Suprapubic skin (tissue), 4 donors: ENCODE results near the gene MAPK14. TPM values are rescaled to one million over a fixed set of nuclear protein-coding genes. Genes with fewer than 3 reads are reported as not detected.

Source experiments
- DNase-seq, 2 donors: peaks; one replicate each; pipeline ENCODE4 v3.0.0-alpha.2; 2019; ENCODE audit warnings: low spot score in 2 of 2
- H3K27ac ChIP-seq: fragments of 200-600 bp; sonication (generic); one replicate; pipeline ENCODE4 v1.5.1; 2019
- H3K27me3 ChIP-seq: fragments of 200-600 bp; sonication (generic); one replicate; pipeline ENCODE4 v1.5.1; 2019
- H3K36me3 ChIP-seq: fragments of 200-600 bp; sonication (generic); one replicate; pipeline ENCODE4 v1.5.1; 2019
- H3K4me1 ChIP-seq: fragments of 200-600 bp; sonication (generic); one replicate; pipeline ENCODE4 v1.5.1; 2019
- H3K4me3 ChIP-seq: fragments of 200-600 bp; sonication (generic); one replicate; pipeline ENCODE4 v1.5.1; 2019; ENCODE audit warnings: mild to moderate bottlenecking
- H3K9me3 ChIP-seq: fragments of 200-600 bp; sonication (generic); one replicate; pipeline ENCODE4 v1.5.1; 2019
- CTCF ChIP-seq, 2 donors: fragments of 200-600 bp in 1 of 2; fragments of 450-650 bp in 1 of 2; sonication (generic) in 1 of 2; IDR thresholded peaks; one replicate each; pipeline ENCODE4 v1.5.1; 2016 to 2019; ENCODE audit warnings: antibody characterized with exemption in 2 of 2, mild to moderate bottlenecking in 1 of 2, moderate library complexity in 1 of 2
- EP300 ChIP-seq: sonication (generic); formaldehyde crosslinking; IDR thresholded peaks from one replicate; pipeline ENCODE4 v1.6.1; 2017; ENCODE audit warnings: antibody characterized with exemption
- POLR2A ChIP-seq, 2 donors: fragments of 450-650 bp; IDR thresholded peaks; one replicate each; pipeline ENCODE4 v1.6.1; 2017; ENCODE audit warnings: antibody characterized with exemption in 2 of 2, mild to moderate bottlenecking in 2 of 2, moderate library complexity in 2 of 2
- POLR2AphosphoS5 ChIP-seq, 3 donors: sonication (generic); formaldehyde crosslinking; IDR thresholded peaks; one replicate each; pipeline ENCODE4 v1.6.1; 2017; ENCODE audit warnings: antibody characterized with exemption in 3 of 3
- WGBS: methylation state at CpG from one replicate; pipeline ENCODE4 v1.1.5; 2018; 5-methylcytosine and 5-hydroxymethylcytosine counted together
- total RNA-seq, 4 donors: library from RNA; depleted of rRNA; stranded (reverse); fragments of >200 nt; gene quantifications; one replicate each; pipeline ENCODE4 v1.1.0, GENCODE V29; 2016

MAPK14 gene
- total RNA-seq, 4 donors from 2014 or later: 51.7 to 105 (median 57.8) TPM

DNA sequence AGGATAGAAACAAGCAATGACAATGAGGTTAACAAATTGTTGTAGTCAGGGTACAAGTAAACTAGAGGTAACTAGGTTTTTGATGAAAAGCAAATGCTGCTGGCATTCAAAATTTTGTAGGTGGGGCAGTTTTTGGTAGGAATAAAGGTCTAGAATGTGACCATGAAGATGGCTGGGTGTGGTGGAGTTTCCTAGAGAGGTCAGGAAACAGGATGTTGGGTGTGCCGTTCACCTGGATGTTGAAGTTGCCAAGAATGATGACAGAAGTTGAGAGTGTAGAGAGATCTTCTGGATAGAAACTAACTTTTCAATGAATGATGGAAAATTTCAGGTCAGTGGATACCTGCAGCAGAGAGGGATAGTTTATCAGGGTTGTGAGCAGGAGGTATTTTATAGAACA is 22.7 kb downstream of the MAPK14 start:
- H3K36me3 ChIP-seq: peaks cover 6% of the 10 kb centered on the region

GRCh38 chr6:36050947-36051710 is 23.5 kb downstream of the MAPK14 start:
- DNase-seq: no peak
- Histone ChIP-seq H3K9me3 (no peaks in the 10 kb centered on the region), H3K4me3 (no peak overlapping the region), H3K27ac (peak overlapping the region; percentile 5), H3K36me3 (peaks cover 6% of the 10 kb centered on the region), H3K27me3 (no peaks in the 10 kb centered on the region), H3K4me1 (peaks cover 48% of the 10 kb centered on the region)
- WGBS: 84% methylated on average over 16 of the region's 16 CpGs
- no peak for TF ChIP-seq POLR2A (IDR thresholded peaks at IDR 0.05)
- TF ChIP-seq POLR2AphosphoS5 (IDR thresholded peaks at IDR 0.05): no peak
- TF ChIP-seq EP300: no peak
- TF ChIP-seq CTCF (IDR thresholded peaks at IDR 0.05): no peak

More for the DNA sequence above, 22.7 kb downstream of the MAPK14 start:
- no peak overlapping the region for H3K4me3 ChIP-seq
- no peaks in the 10 kb centered on the region for H3K9me3 ChIP-seq
- H3K27ac ChIP-seq: no peak overlapping the region
- peaks cover 48% of the 10 kb centered on the region for H3K4me1 ChIP-seq
- no peaks in the 10 kb centered on the region for H3K27me3 ChIP-seq
- 20% methylated on average over 1 of the region's 1 CpG for WGBS
- no peak for DNase-seq
- TF ChIP-seq CTCF (IDR thresholded peaks at IDR 0.05) (no peak), POLR2A (IDR thresholded peaks at IDR 0.05) (no peak), EP300 (no peak), POLR2AphosphoS5 (IDR thresholded peaks at IDR 0.05) (no peak)

DNA sequence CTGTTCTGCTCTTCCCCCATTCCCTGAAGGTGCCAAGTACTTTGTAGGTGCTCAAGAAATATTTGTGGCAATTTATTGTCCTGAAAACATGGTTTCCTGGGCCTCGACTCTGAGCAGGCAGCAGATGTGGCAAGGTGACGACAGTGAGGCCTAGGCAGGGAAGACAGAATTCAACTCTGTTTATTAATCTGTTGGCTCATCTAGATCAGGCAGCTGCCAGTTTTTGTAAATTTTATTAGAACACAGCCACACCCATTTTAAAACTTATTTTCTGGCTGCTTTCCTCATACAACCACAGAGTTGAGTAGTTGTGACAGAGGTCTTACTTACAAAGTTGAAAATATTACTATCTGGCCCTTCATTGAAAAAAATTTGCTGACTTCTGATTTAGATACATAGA is 24.5 kb downstream of the MAPK14 start:
- TF ChIP-seq POLR2AphosphoS5 (IDR thresholded peaks at IDR 0.05) (peak in 1 of 3 donors; percentile 63), CTCF (IDR thresholded peaks at IDR 0.05) (no peak), POLR2A (IDR thresholded peaks at IDR 0.05) (no peak)
- DNase-seq: peak in 1 of 2 donors; percentile 71
- H3K4me1 ChIP-seq: peaks cover 53% of the 10 kb centered on the region
- H3K36me3 ChIP-seq: peaks cover 6% of the 10 kb centered on the region
- no peaks in the 10 kb centered on the region for H3K27me3 ChIP-seq
- WGBS: 42% methylated on average over 2 of the region's 2 CpGs
- H3K9me3 ChIP-seq: no peaks in the 10 kb centered on the region
- H3K4me3 ChIP-seq: no peak overlapping the region
- H3K27ac ChIP-seq: peak overlapping the region; percentile 5

DNA sequence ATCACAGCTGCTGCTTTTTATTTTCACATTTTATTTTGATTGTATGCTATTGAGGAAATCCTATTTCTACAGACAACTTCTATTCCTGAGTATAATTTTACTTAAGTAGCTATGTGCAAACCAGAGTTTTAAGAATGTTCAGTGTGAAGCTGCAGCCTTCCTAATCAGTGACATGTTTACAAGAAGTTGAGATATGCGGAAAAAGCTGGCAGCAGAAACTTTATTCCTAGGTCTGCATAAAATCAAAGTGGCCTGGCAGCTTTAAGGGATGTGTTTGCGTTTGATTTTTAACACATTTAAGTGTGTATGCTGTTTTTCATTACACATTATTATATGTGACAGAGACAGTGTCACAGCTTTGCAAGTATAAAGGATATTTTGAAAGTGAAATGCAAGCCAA is 26.3 kb downstream of the MAPK14 start:
- H3K27ac ChIP-seq: no peak overlapping the region
- no peak overlapping the region for H3K4me3 ChIP-seq
- H3K9me3 ChIP-seq: no peaks in the 10 kb centered on the region
- H3K4me1 ChIP-seq: peaks cover 49% of the 10 kb centered on the region
- H3K36me3 ChIP-seq: peaks cover 6% of the 10 kb centered on the region
- H3K27me3 ChIP-seq: no peaks in the 10 kb centered on the region
- 56% methylated on average over 2 of the region's 2 CpGs for WGBS
- TF ChIP-seq CTCF (IDR thresholded peaks at IDR 0.05) (no peak), POLR2AphosphoS5 (IDR thresholded peaks at IDR 0.05) (no peak), EP300 (no peak), POLR2A (IDR thresholded peaks at IDR 0.05) (no peak)
- DNase-seq: no peak

DNA sequence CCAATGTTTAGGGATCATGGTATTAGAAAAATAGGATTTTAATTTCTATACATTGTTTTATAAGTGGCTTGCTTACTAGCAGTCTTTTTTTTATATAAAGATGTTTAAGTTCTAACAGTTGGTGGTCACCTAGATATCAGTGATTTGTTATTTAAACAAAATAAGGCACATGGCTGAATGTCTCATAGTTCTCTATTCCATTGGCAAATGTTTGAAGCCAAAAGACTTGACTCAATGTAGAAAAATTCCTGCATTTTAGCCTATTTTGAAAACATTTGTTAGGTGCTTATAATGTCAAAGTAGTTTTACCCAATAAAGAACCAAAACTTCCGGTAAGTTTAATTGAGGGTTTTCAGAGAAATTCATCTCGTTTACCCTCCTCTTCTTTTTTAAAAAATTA is 26.8 kb downstream of the MAPK14 start:
- WGBS: 63% methylated on average over 2 of the region's 2 CpGs
- TF ChIP-seq POLR2A (IDR thresholded peaks at IDR 0.05): no peak
- TF ChIP-seq EP300: no peak
- TF ChIP-seq CTCF (IDR thresholded peaks at IDR 0.05): no peak
- Histone ChIP-seq H3K4me3 (no peak overlapping the region), H3K27ac (no peak overlapping the region), H3K4me1 (peaks cover 45% of the 10 kb centered on the region), H3K36me3 (peaks cover 9% of the 10 kb centered on the region), H3K9me3 (no peaks in the 10 kb centered on the region), H3K27me3 (no peaks in the 10 kb centered on the region)
- DNase-seq: no peak
